Erythroblast (primary cell): ENCODE measurements around the gene OSTM1.

Experiments
- GATA1 ChIP-seq: IDR thresholded peaks from 2 replicates; pipeline ENCODE4 v1.6.1; 2011; ENCODE audit warnings: low read depth, mild to moderate bottlenecking, control low read depth, low read length, moderate library complexity
- POLR2A ChIP-seq: IDR thresholded peaks from 2 replicates; pipeline ENCODE4 v1.6.1; 2011; ENCODE audit warnings: mild to moderate bottlenecking, low read length

- no peak for TF ChIP-seq POLR2A
- TF ChIP-seq GATA1: no peak
Observed at GRCh38 chr6:108068182-108068581, 6.4 kb downstream of the OSTM1 start.
